ENCODE measurements around the gene NDUFA13. TPM values are rescaled to one million over a fixed set of nuclear protein-coding genes. Genes with fewer than 3 reads are reported as not detected.

NDUFA13 gene
- polyA plus RNA-seq, 1 donor from 2014 or later: 266 TPM

DNA sequence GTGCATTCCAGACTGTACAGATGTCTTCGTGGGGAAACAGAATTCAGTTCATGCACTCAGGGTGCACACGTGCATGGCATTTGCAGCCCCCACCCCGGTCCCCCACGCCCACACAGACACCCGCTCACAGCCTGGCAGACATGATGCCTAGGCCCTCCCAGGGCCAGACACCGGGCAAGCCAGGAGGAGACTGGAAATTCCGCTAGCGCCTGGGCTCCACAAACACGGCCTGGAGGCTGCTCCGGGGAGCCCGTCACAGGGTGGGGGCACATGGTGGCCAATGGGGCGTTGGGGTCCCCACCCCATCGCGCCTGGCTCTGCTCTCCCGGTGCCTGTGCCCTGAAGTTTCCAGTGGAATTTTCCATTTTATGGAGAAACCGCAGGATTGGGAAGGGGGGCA, 25.6 kb downstream of the NDUFA13 start:
- no peaks in the 10 kb centered on the region for H4K20me1 ChIP-seq (ENCODE audit: insufficient read depth)
- no peaks in the 10 kb centered on the region for H3K36me3 ChIP-seq (ENCODE audit: insufficient read depth, low read length)
- H3K4me2 ChIP-seq (ENCODE audit: low read length): no peak overlapping the region
- H3K4me3 ChIP-seq (ENCODE audit: low read length): no peak overlapping the region
- H2AFZ ChIP-seq (ENCODE audit: low read depth, low read length): no peak overlapping the region
- no peaks in the 10 kb centered on the region for H3K9me3 ChIP-seq (ENCODE audit: low read length)
- TF ChIP-seq, protein P1, sequence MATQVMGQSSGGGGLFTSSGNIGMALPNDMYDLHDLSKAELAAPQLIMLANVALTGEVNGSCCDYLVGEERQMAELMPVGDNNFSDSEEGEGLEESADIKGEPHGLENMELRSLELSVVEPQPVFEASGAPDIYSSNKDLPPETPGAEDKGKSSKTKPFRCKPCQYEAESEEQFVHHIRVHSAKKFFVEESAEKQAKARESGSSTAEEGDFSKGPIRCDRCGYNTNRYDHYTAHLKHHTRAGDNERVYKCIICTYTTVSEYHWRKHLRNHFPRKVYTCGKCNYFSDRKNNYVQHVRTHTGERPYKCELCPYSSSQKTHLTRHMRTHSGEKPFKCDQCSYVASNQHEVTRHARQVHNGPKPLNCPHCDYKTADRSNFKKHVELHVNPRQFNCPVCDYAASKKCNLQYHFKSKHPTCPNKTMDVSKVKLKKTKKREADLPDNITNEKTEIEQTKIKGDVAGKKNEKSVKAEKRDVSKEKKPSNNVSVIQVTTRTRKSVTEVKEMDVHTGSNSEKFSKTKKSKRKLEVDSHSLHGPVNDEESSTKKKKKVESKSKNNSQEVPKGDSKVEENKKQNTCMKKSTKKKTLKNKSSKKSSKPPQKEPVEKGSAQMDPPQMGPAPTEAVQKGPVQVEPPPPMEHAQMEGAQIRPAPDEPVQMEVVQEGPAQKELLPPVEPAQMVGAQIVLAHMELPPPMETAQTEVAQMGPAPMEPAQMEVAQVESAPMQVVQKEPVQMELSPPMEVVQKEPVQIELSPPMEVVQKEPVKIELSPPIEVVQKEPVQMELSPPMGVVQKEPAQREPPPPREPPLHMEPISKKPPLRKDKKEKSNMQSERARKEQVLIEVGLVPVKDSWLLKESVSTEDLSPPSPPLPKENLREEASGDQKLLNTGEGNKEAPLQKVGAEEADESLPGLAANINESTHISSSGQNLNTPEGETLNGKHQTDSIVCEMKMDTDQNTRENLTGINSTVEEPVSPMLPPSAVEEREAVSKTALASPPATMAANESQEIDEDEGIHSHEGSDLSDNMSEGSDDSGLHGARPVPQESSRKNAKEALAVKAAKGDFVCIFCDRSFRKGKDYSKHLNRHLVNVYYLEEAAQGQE (IDR thresholded peaks at IDR 0.05; ENCODE audit: borderline replicate concordance): no peak
- TF ChIP-seq EP300 (conservative IDR thresholded peaks at IDR 0.05; ENCODE audit: poor library complexity, severe bottlenecking) (no peak), RAD21 (conservative IDR thresholded peaks at IDR 0.05) (no peak), TAF1 (IDR thresholded peaks at IDR 0.05; ENCODE audit: low read depth) (no peak), EZH2 (IDR thresholded peaks at IDR 0.05; ENCODE audit: borderline replicate concordance, insufficient read depth, low read length, poor library complexity, severe bottlenecking) (no peak), POLR2AphosphoS5 (IDR thresholded peaks at IDR 0.05) (no peak), MXI1 (conservative IDR thresholded peaks at IDR 0.05; ENCODE audit: poor library complexity, severe bottlenecking) (no peak), SMC3 (conservative IDR thresholded peaks at IDR 0.05; ENCODE audit: poor library complexity) (no peak)
- TF ChIP-seq, protein P2, sequence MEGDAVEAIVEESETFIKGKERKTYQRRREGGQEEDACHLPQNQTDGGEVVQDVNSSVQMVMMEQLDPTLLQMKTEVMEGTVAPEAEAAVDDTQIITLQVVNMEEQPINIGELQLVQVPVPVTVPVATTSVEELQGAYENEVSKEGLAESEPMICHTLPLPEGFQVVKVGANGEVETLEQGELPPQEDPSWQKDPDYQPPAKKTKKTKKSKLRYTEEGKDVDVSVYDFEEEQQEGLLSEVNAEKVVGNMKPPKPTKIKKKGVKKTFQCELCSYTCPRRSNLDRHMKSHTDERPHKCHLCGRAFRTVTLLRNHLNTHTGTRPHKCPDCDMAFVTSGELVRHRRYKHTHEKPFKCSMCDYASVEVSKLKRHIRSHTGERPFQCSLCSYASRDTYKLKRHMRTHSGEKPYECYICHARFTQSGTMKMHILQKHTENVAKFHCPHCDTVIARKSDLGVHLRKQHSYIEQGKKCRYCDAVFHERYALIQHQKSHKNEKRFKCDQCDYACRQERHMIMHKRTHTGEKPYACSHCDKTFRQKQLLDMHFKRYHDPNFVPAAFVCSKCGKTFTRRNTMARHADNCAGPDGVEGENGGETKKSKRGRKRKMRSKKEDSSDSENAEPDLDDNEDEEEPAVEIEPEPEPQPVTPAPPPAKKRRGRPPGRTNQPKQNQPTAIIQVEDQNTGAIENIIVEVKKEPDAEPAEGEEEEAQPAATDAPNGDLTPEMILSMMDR (IDR thresholded peaks at IDR 0.05; ENCODE audit: poor library complexity, severe bottlenecking): no peak
- H3K27ac ChIP-seq (ENCODE audit: low read length): no peak overlapping the region
- no peaks in the 10 kb centered on the region for H3K79me2 ChIP-seq (replicated peaks; ENCODE audit: insufficient read depth, low read length)
- no peaks in the 10 kb centered on the region for H3K27me3 ChIP-seq (ENCODE audit: insufficient read depth, low read depth, low read length)
- H3K9ac ChIP-seq (ENCODE audit: low read length): no peak overlapping the region
- H3K9me2 ChIP-seq (ENCODE audit: insufficient read depth, low read length): no peaks in the 10 kb centered on the region
- H3F3A ChIP-seq (ENCODE audit: insufficient read depth, low read length, poor library complexity, severe bottlenecking): no peaks in the 10 kb centered on the region

DNA sequence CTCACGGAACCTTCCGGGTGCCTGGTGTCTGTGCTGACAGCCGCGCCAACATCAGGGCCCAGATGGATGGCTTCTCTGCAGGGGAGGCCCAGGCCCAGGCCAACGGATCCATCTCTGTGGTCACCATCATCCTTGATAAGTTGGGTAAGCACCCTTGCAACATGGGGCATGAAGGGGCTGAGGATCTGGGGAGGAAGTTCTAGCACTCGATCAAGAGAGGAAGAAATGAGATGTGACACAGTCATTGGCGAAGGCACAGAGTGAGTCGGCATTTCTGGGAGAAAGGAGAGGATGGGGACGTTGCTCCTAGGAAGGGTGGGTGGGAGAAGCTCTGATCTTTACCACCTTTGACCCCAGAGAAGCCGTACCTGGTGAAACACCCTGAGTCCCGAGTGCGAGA, 26.5 kb downstream of the NDUFA13 start:
- H3K4me2 ChIP-seq (ENCODE audit: low read length): no peak overlapping the region
- H3K9me3 ChIP-seq (ENCODE audit: low read length): no peaks in the 10 kb centered on the region
- no peaks in the 10 kb centered on the region for H3K36me3 ChIP-seq (ENCODE audit: insufficient read depth, low read length)
- no peak overlapping the region for H3K27ac ChIP-seq (ENCODE audit: low read length)
- H3K4me3 ChIP-seq (ENCODE audit: low read length): no peak overlapping the region
- H4K20me1 ChIP-seq (ENCODE audit: insufficient read depth): no peaks in the 10 kb centered on the region
- TF ChIP-seq POLR2AphosphoS5 (IDR thresholded peaks at IDR 0.05) (no peak), MXI1 (conservative IDR thresholded peaks at IDR 0.05; ENCODE audit: poor library complexity, severe bottlenecking) (no peak), RAD21 (conservative IDR thresholded peaks at IDR 0.05) (no peak), SMC3 (conservative IDR thresholded peaks at IDR 0.05; ENCODE audit: poor library complexity) (no peak), EP300 (conservative IDR thresholded peaks at IDR 0.05; ENCODE audit: poor library complexity, severe bottlenecking) (no peak), TAF1 (IDR thresholded peaks at IDR 0.05; ENCODE audit: low read depth) (no peak), EZH2 (IDR thresholded peaks at IDR 0.05; ENCODE audit: borderline replicate concordance, insufficient read depth, low read length, poor library complexity, severe bottlenecking) (no peak)
- TF ChIP-seq, protein P1 (IDR thresholded peaks at IDR 0.05; ENCODE audit: borderline replicate concordance): no peak
- TF ChIP-seq, protein P2 (IDR thresholded peaks at IDR 0.05; ENCODE audit: poor library complexity, severe bottlenecking): no peak
- no peaks in the 10 kb centered on the region for H3K27me3 ChIP-seq (ENCODE audit: insufficient read depth, low read depth, low read length)
- H3K9ac ChIP-seq (ENCODE audit: low read length): no peak overlapping the region
- no peaks in the 10 kb centered on the region for H3K9me2 ChIP-seq (ENCODE audit: insufficient read depth, low read length)
- H3K79me2 ChIP-seq (replicated peaks; ENCODE audit: insufficient read depth, low read length): no peaks in the 10 kb centered on the region
- H3F3A ChIP-seq (ENCODE audit: insufficient read depth, low read length, poor library complexity, severe bottlenecking): no peaks in the 10 kb centered on the region
- H2AFZ ChIP-seq (ENCODE audit: low read depth, low read length): no peak overlapping the region
